Common myeloid progenitor, CD34-positive (primary cell): ENCODE data around the gene MAP10. TPM values are rescaled to one million over a fixed set of nuclear protein-coding genes. Genes with fewer than 3 reads are reported as not detected.

Experiments used
- CTCF ChIA-PET: fragments of 350-600 bp; sonication (Branson Sonifier 250); formaldehyde crosslinking; loops from one replicate; lab custom pipeline; 2021; ENCODE audit warnings: antibody characterized with exemption; lab: Charles Lee
- POLR2A ChIA-PET: fragments of 350-600 bp; sonication (Branson Sonifier 250); formaldehyde crosslinking; loops from one replicate; lab custom pipeline; 2021; ENCODE audit warnings: antibody characterized with exemption; lab: Charles Lee
- DNase-seq, 3 donors: peaks; one replicate each; pipeline versions ENCODE4 v3.0.0 to v3.0.0-alpha.2; 2013
- H3K27ac ChIP-seq, 2 experiments: 1 replicate in 1 of 2; 2 replicates in 1 of 2; pipeline ENCODE4 v1.7.0; 2013; ENCODE audit warnings: inconsistent platforms in 2 of 2, low read length in 2 of 2, mild to moderate bottlenecking in 2 of 2, low read depth in 1 of 2, moderate library complexity in 1 of 2; ENCODE audit not compliant: severe bottlenecking in 2 of 2, insufficient read depth in 1 of 2, poor library complexity in 1 of 2
- H3K27me3 ChIP-seq, 5 experiments: replicated peaks in 2 of 5; 1 replicate in 3 of 5; 2 replicates in 2 of 5; pipeline versions ENCODE4 v1.6.1 to v1.7.0; 2013; ENCODE audit warnings: low read length in 4 of 5, mild to moderate bottlenecking in 2 of 5, moderate library complexity in 2 of 5, inconsistent platforms in 1 of 5; ENCODE audit not compliant: insufficient read depth in 5 of 5, control insufficient read depth in 4 of 5
- H3K36me3 ChIP-seq, 4 experiments: 1 replicate in 2 of 4; 2 replicates in 2 of 4; pipeline versions ENCODE4 v1.6.1 to v1.7.0; 2013; ENCODE audit warnings: low read length in 3 of 4, control low read depth in 1 of 4, mild to moderate bottlenecking in 1 of 4; ENCODE audit not compliant: control insufficient read depth in 4 of 4, insufficient read depth in 4 of 4
- H3K4me1 ChIP-seq, 4 experiments: 1 replicate in 3 of 4; 2 replicates in 1 of 4; pipeline versions ENCODE4 v1.6.1 to v1.7.1; 2013; ENCODE audit warnings: low read length in 3 of 4, mild to moderate bottlenecking in 3 of 4, control low read depth in 1 of 4, inconsistent platforms in 1 of 4, moderate library complexity in 1 of 4; ENCODE audit not compliant: control insufficient read depth in 4 of 4, insufficient read depth in 4 of 4; ENCODE audit errors: control extremely low read depth in 1 of 4
- H3K4me3 ChIP-seq, 7 experiments: 1 replicate in 4 of 7; 2 replicates in 3 of 7; pipeline versions ENCODE4 v1.5.1 to v1.7.0; 2013; ENCODE audit warnings: mild to moderate bottlenecking in 7 of 7, low read length in 6 of 7, moderate library complexity in 6 of 7, inconsistent platforms in 2 of 7, low read depth in 2 of 7, control low read depth in 1 of 7; ENCODE audit not compliant: insufficient read depth in 4 of 7, control insufficient read depth in 1 of 7; ENCODE audit errors: extremely low read depth in 1 of 7
- H3K9me3 ChIP-seq, 5 experiments: 1 replicate in 4 of 5; 2 replicates in 1 of 5; pipeline versions ENCODE4 v1.6.1 to v1.7.1; 2013; ENCODE audit warnings: low read length in 4 of 5, mild to moderate bottlenecking in 2 of 5, inconsistent platforms in 1 of 5, low read depth in 1 of 5, moderate library complexity in 1 of 5; ENCODE audit not compliant: control insufficient read depth in 4 of 5, insufficient read depth in 2 of 5; ENCODE audit errors: control extremely low read depth in 1 of 5
- WGBS: methylation state at CpG from one replicate; pipeline ENCODE4 v1.1.5; 2013; ENCODE audit not compliant: insufficient coverage; 5-methylcytosine and 5-hydroxymethylcytosine counted together
- polyA plus RNA-seq: library from polyadenylated mRNA; unstranded; fragments of 120-200 nt; gene quantifications from one replicate; pipeline ENCODE4 v1.2.1, GENCODE V29; 2013

MAP10 gene
- polyA plus RNA-seq, result 5.9 TPM

GRCh38 chr1:232805269-232806185 is at the start of gene MAP10:
TSS of gene MAP10 (plus strand) at chr1:232805416. CDS start at chr1:232805450, 34 bp downstream.
- Histone ChIP-seq H3K27ac (peak within 1 kb of the TSS; percentile 58 to 76), H3K9me3 (peaks cover 0 to 5% (median 0%) of the 10 kb centered on the region in 5 experiments), H3K36me3 (no peaks in the 10 kb centered on the region), H3K4me3 (peak within 1 kb of the TSS; percentile 59 to 88 (median 81)), H3K4me1 (peaks cover 4 to 19% (median 15%) of the 10 kb centered on the region in 4 experiments), H3K27me3 (no peaks in the 10 kb centered on the region)
- CTCF ChIA-PET, result interaction anchor here (1.0 to 1.3 kb wide), 2 partner anchors 12 to 178 kb away, joined by 3 read pairs; no protein-coding TSS in a partner anchor
- POLR2A ChIA-PET, result no interaction called here
- 5% methylated on average over 62 of the region's 75 CpGs for WGBS
- peak; percentile 83 to 90 (median 89) for DNase-seq

- Histone ChIP-seq H3K9me3 (peaks cover 0 to 9% (median 1%) of the 10 kb centered on the region in 5 experiments), H3K4me1 (peaks cover 0 to 23% (median 15%) of the 10 kb centered on the region in 4 experiments), H3K4me3 (no peak overlapping the region), H3K27ac (no peak overlapping the region), H3K27me3 (no peaks in the 10 kb centered on the region), H3K36me3 (no peaks in the 10 kb centered on the region)
- DNase-seq, result no peak
- WGBS, result 100% methylated on average over 2 of the region's 4 CpGs
- CTCF ChIA-PET, result no interaction called here
- POLR2A ChIA-PET, result no interaction called here
Measured at GRCh38 chr1:232764458-232765251, 40.6 kb upstream of the MAP10 start.

- Histone ChIP-seq H3K27ac (no peak overlapping the region), H3K36me3 (no peaks in the 10 kb centered on the region), H3K4me3 (no peak overlapping the region), H3K27me3 (no peaks in the 10 kb centered on the region), H3K9me3 (peaks cover 0 to 9% (median 1%) of the 10 kb centered on the region in 5 experiments), H3K4me1 (peaks cover 0 to 23% (median 15%) of the 10 kb centered on the region in 4 experiments)
- POLR2A ChIA-PET, result no interaction called here
- 90% methylated on average over 2 of the region's 6 CpGs for WGBS
- CTCF ChIA-PET, result no interaction called here
- no peak for DNase-seq
Measured at GRCh38 chr1:232765542-232765941, 39.7 kb upstream of the MAP10 start.

- ChIA-PET POLR2A (no interaction called here), CTCF (interaction anchor here (1.1 kb wide), 1 partner anchor 9 kb away, joined by 3 read pairs; no protein-coding TSS in a partner anchor)
- DNase-seq, result peak in 2 of 3 donors; percentile 53 to 71
- H3K36me3 ChIP-seq, result no peaks in the 10 kb centered on the region
- WGBS, result 74% methylated on average over 6 of the region's 8 CpGs
- no peak overlapping the region for H3K27ac ChIP-seq
- H3K4me3 ChIP-seq, result no peak overlapping the region
- H3K9me3 ChIP-seq, result peaks cover 0 to 9% (median 1%) of the 10 kb centered on the region in 5 experiments
- peaks cover 0 to 23% (median 15%) of the 10 kb centered on the region in 4 experiments for H3K4me1 ChIP-seq
- no peaks in the 10 kb centered on the region for H3K27me3 ChIP-seq
Measured at GRCh38 chr1:232766241-232766890, 38.9 kb upstream of the MAP10 start.

GRCh38 chr1:232766904-232767303 is 38.3 kb upstream of the MAP10 start:
- ChIA-PET CTCF (interaction anchor here (0.9 to 1.1 kb wide), 2 partner anchors 8 to 15 kb away, joined by 3 read pairs; no protein-coding TSS in a partner anchor), POLR2A (no interaction called here)
- peaks cover 0 to 23% (median 15%) of the 10 kb centered on the region in 4 experiments for H3K4me1 ChIP-seq
- peaks cover 0 to 6% (median 1%) of the 10 kb centered on the region in 5 experiments for H3K9me3 ChIP-seq
- WGBS, result no CpG with 5 or more reads among the region's 1 CpG
- no peak overlapping the region for H3K27ac ChIP-seq
- DNase-seq, result peak in 1 of 3 donors; percentile 3
- H3K4me3 ChIP-seq, result peak overlapping the region in 1 of 7 experiments; percentile 25
- no peaks in the 10 kb centered on the region for H3K27me3 ChIP-seq
- no peaks in the 10 kb centered on the region for H3K36me3 ChIP-seq

- Histone ChIP-seq H3K4me3 (peak overlapping the region in 1 of 7 experiments; percentile 25), H3K4me1 (peaks cover 0 to 23% (median 15%) of the 10 kb centered on the region in 4 experiments), H3K27me3 (no peaks in the 10 kb centered on the region), H3K9me3 (peaks cover 0 to 6% (median 1%) of the 10 kb centered on the region in 5 experiments), H3K27ac (no peak overlapping the region), H3K36me3 (no peaks in the 10 kb centered on the region)
- ChIA-PET CTCF (interaction anchor here (0.6 to 1.1 kb wide), 3 partner anchors 8 to 14 kb away, joined by 3 read pairs; no protein-coding TSS in a partner anchor), POLR2A (no interaction called here)
- peak; percentile 69 to 90 (median 84) for DNase-seq
- WGBS, result 44% methylated on average over 10 of the region's 14 CpGs
Measured at GRCh38 chr1:232767305-232768074, 37.7 kb upstream of the MAP10 start.
